Measurements from ENCODE around the gene WNK2. TPM values are rescaled to one million over a fixed set of nuclear protein-coding genes. Genes with fewer than 3 reads are reported as not detected.
"Not testable (repeated sequence)": the region's sequence is repeated elsewhere in the genome, so short reads cannot be mapped to it uniquely, and the experiment has no call there.

WNK2 gene
- total and polyA plus RNA-seq, 4 donors = 0.13 to 3.7 (median 2.9) TPM

- DNase-seq (no peak), ATAC-seq (ENCODE audit: low FRiP score) (no peak)
- WGBS, 2 donors = 33 to 36% methylated on average over 19 of the region's 19 CpGs
- peak overlapping the region; percentile 17 to 39 for H3K4me3 ChIP-seq (ENCODE audit: low read length in 2 of 2)
- H3K9me3 ChIP-seq (ENCODE audit: control insufficient read depth, low read length) = no peaks in the 10 kb centered on the region
- H3K36me3 ChIP-seq (ENCODE audit: control insufficient read depth in 1 of 2, insufficient read depth in 2 of 2, low read length in 1 of 2) = no peaks in the 10 kb centered on the region
- no peaks in the 10 kb centered on the region for H3K27me3 ChIP-seq (ENCODE audit: control insufficient read depth in 1 of 2, insufficient read depth in 2 of 2, low read length in 1 of 2)
- intact Hi-C loops (cut with DNase I) = no loop called here
- H3K27ac ChIP-seq (ENCODE audit: low read depth in 1 of 2, low read length in 2 of 2) = no peak overlapping the region
- no peaks in the 10 kb centered on the region for H3K4me1 ChIP-seq (ENCODE audit: control insufficient read depth in 1 of 2, insufficient read depth in 2 of 2, low read length in 2 of 2)
These were observed 161.8 kb downstream of the WNK2 start for GRCh38 chr9:93345643-93346230.

- H3K4me3 ChIP-seq (ENCODE audit: low read length in 2 of 2) = peak overlapping the region; percentile 17 to 39
- WGBS, 2 donors = 12 to 24% methylated on average over 36 to 66 of the region's 66 CpGs
- H3K36me3 ChIP-seq (ENCODE audit: control insufficient read depth in 1 of 2, insufficient read depth in 2 of 2, low read length in 1 of 2) = no peaks in the 10 kb centered on the region
- peak in 1 of 2 donors; percentile 58 for DNase-seq
- no peaks in the 10 kb centered on the region for H3K4me1 ChIP-seq (ENCODE audit: control insufficient read depth in 1 of 2, insufficient read depth in 2 of 2, low read length in 2 of 2)
- peak; percentile 69 for ATAC-seq (ENCODE audit: low FRiP score)
- H3K27ac ChIP-seq (ENCODE audit: low read depth in 1 of 2, low read length in 2 of 2) = no peak overlapping the region
- intact Hi-C loops (cut with DNase I) = no loop called here
- H3K9me3 ChIP-seq (ENCODE audit: control insufficient read depth, low read length) = no peaks in the 10 kb centered on the region
- no peaks in the 10 kb centered on the region for H3K27me3 ChIP-seq (ENCODE audit: control insufficient read depth in 1 of 2, insufficient read depth in 2 of 2, low read length in 1 of 2)
These were observed 162.5 kb downstream of the WNK2 start for GRCh38 chr9:93346231-93347112.

DNA sequence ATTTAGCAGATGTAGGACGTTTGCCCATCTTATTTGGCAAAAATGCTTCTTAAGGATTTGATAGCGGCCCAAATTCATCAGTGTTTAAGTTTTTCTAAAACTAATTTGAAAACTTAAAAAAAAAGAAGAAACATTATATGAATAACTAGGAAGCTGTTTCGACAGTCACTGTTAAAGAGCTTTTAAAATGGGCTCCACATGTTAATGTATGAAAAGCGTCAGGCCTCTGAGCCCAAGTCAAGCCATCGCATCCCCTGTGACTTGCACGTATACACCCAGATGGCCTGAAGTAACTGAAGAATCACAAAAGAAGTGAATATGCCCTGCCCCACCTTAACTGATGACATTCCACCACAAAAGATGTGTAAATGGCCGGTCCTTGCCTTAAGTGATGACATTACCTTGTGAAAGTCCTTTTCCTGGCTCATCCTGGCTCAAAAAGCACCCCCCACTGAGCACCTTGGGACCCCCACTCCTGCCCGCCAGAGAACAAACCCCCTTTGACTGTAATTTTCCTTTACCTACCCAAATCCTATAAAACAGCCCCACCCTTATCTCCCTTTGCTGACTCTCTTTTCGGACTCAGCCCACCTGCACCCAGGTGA, 163.5 kb downstream of the WNK2 start:
- intact Hi-C loops (cut with DNase I); ATAC-seq (ENCODE audit: low FRiP score); H3K4me3 ChIP-seq (ENCODE audit: low read length in 2 of 2); H3K36me3 ChIP-seq (ENCODE audit: control insufficient read depth in 1 of 2, insufficient read depth in 2 of 2, low read length in 1 of 2); H3K27ac ChIP-seq (ENCODE audit: low read depth in 1 of 2, low read length in 2 of 2); H3K4me1 ChIP-seq (ENCODE audit: control insufficient read depth in 1 of 2, insufficient read depth in 2 of 2, low read length in 2 of 2); DNase-seq; H3K27me3 ChIP-seq (ENCODE audit: control insufficient read depth in 1 of 2, insufficient read depth in 2 of 2, low read length in 1 of 2); H3K9me3 ChIP-seq (ENCODE audit: control insufficient read depth, low read length): not testable (repeated sequence)
- WGBS, 2 donors = 95 to 98% methylated on average over 9 of the region's 9 CpGs

DNA sequence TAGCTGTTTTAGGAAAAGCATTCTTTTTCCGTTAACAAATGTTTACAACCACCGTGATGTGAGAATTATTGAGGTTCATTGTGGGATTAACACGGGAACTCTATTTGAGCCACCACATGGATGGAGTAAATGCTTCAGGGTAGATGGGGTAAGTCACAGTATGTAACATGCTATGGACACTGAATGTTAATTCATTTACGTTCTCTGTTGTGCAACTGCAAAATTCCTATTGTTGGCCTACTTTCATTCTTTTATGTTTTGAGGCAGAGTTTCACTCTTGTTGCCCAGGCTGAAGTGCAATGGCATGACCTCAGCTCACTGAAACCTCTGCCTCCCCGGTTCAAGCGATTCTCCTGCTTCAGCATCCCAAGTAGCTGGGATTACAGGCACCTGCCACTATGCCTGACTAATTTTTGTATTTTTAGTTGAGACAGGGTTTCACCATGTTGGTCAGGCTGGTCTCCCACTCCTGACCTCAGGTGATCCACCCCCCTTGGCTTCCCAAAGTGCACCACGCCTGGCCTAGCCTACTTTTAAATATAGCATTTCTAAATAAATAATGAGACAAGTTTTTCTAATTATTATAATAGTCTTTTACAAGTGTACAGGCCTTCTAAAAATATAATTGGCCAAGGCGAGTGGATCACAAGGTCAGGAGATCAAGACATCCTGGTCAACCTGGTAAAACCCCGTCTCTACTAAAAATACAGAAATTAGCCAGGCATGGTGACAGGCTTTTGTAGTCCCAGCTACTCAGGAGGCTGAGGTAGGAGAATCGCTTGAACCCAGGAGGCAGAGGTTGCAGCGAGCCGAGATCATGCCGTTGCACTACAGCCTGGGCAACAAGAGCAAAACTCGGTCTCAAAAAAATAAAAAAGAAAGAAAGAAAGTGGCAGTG, 169.7 kb downstream of the WNK2 start:
- H3K36me3 ChIP-seq (ENCODE audit: control insufficient read depth in 1 of 2, insufficient read depth in 2 of 2, low read length in 1 of 2); ATAC-seq (ENCODE audit: low FRiP score); H3K4me1 ChIP-seq (ENCODE audit: control insufficient read depth in 1 of 2, insufficient read depth in 2 of 2, low read length in 2 of 2); H3K9me3 ChIP-seq (ENCODE audit: control insufficient read depth, low read length); H3K27ac ChIP-seq (ENCODE audit: low read depth in 1 of 2, low read length in 2 of 2); intact Hi-C loops (cut with DNase I); H3K4me3 ChIP-seq (ENCODE audit: low read length in 2 of 2); H3K27me3 ChIP-seq (ENCODE audit: control insufficient read depth in 1 of 2, insufficient read depth in 2 of 2, low read length in 1 of 2); DNase-seq: not testable (repeated sequence)
- 94% methylated on average over 14 of the region's 14 CpGs for WGBS, 2 donors

GRCh38 chr9:93354451-93354850, 170.5 kb downstream of the WNK2 start:
- Histone ChIP-seq H3K4me3 (ENCODE audit: low read length in 2 of 2) (no peak overlapping the region), H3K4me1 (ENCODE audit: control insufficient read depth in 1 of 2, insufficient read depth in 2 of 2, low read length in 2 of 2) (no peaks in the 10 kb centered on the region), H3K27me3 (ENCODE audit: control insufficient read depth in 1 of 2, insufficient read depth in 2 of 2, low read length in 1 of 2) (peaks cover 0 to 1% of the 10 kb centered on the region in 2 donors), H3K9me3 (ENCODE audit: control insufficient read depth, low read length) (no peaks in the 10 kb centered on the region), H3K36me3 (ENCODE audit: control insufficient read depth in 1 of 2, insufficient read depth in 2 of 2, low read length in 1 of 2) (no peaks in the 10 kb centered on the region), H3K27ac (ENCODE audit: low read depth in 1 of 2, low read length in 2 of 2) (no peak overlapping the region)
- DNase-seq = no peak
- no peak for ATAC-seq (ENCODE audit: low FRiP score)
- 84 to 89% methylated on average over 4 of the region's 4 CpGs for WGBS, 2 donors
- intact Hi-C loops (cut with DNase I) = no loop called here

- H3K9me3 ChIP-seq (ENCODE audit: control insufficient read depth, low read length) = no peaks in the 10 kb centered on the region
- no peak overlapping the region for H3K27ac ChIP-seq (ENCODE audit: low read depth in 1 of 2, low read length in 2 of 2)
- intact Hi-C loops (cut with DNase I) = no loop called here
- no peak overlapping the region for H3K4me3 ChIP-seq (ENCODE audit: low read length in 2 of 2)
- DNase-seq (no peak), ATAC-seq (ENCODE audit: low FRiP score) (no peak)
- WGBS, 2 donors = 93 to 95% methylated on average over 2 of the region's 2 CpGs
- H3K27me3 ChIP-seq (ENCODE audit: control insufficient read depth in 1 of 2, insufficient read depth in 2 of 2, low read length in 1 of 2) = peaks cover 0 to 1% of the 10 kb centered on the region in 2 donors
- no peaks in the 10 kb centered on the region for H3K4me1 ChIP-seq (ENCODE audit: control insufficient read depth in 1 of 2, insufficient read depth in 2 of 2, low read length in 2 of 2)
- H3K36me3 ChIP-seq (ENCODE audit: control insufficient read depth in 1 of 2, insufficient read depth in 2 of 2, low read length in 1 of 2) = no peaks in the 10 kb centered on the region
These were observed 171.9 kb downstream of the WNK2 start for GRCh38 chr9:93355827-93356226.

DNA sequence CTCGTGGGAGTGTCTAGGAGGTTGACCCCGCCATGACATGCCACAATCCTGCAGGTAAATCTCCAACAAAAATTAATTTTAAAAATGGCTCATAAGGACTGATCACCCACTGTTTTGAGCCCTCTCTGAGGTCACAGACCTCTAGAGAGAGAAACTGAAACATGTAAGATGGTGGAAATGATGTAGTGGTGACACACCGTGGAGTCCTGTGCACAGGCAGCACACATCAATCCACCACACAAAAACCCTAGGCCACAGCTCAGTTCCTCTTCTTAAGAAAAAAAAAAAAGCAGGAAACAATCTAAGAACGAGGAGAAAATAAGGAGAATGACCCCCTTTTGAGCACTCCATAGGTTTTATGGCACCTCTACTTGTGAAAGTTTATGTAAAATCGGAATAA, 173.7 kb downstream of the WNK2 start:
- no peak overlapping the region for H3K27ac ChIP-seq (ENCODE audit: low read depth in 1 of 2, low read length in 2 of 2)
- no peak overlapping the region for H3K4me3 ChIP-seq (ENCODE audit: low read length in 2 of 2)
- intact Hi-C loops (cut with DNase I) = no loop called here
- WGBS, 2 donors = 72 to 79% methylated on average over 5 of the region's 5 CpGs
- no peaks in the 10 kb centered on the region for H3K36me3 ChIP-seq (ENCODE audit: control insufficient read depth in 1 of 2, insufficient read depth in 2 of 2, low read length in 1 of 2)
- H3K4me1 ChIP-seq (ENCODE audit: control insufficient read depth in 1 of 2, insufficient read depth in 2 of 2, low read length in 2 of 2) = no peaks in the 10 kb centered on the region
- ATAC-seq (ENCODE audit: low FRiP score) (no peak), DNase-seq (no peak)
- no peaks in the 10 kb centered on the region for H3K9me3 ChIP-seq (ENCODE audit: control insufficient read depth, low read length)
- peaks cover 0 to 1% of the 10 kb centered on the region in 2 donors for H3K27me3 ChIP-seq (ENCODE audit: control insufficient read depth in 1 of 2, insufficient read depth in 2 of 2, low read length in 1 of 2)

- H3K4me1 ChIP-seq (ENCODE audit: control insufficient read depth in 1 of 2, insufficient read depth in 2 of 2, low read length in 2 of 2); intact Hi-C loops (cut with DNase I); ATAC-seq (ENCODE audit: low FRiP score); H3K36me3 ChIP-seq (ENCODE audit: control insufficient read depth in 1 of 2, insufficient read depth in 2 of 2, low read length in 1 of 2); H3K27me3 ChIP-seq (ENCODE audit: control insufficient read depth in 1 of 2, insufficient read depth in 2 of 2, low read length in 1 of 2); DNase-seq; H3K4me3 ChIP-seq (ENCODE audit: low read length in 2 of 2); H3K27ac ChIP-seq (ENCODE audit: low read depth in 1 of 2, low read length in 2 of 2); H3K9me3 ChIP-seq (ENCODE audit: control insufficient read depth, low read length): not testable (repeated sequence)
- WGBS, 2 donors = 76 to 87% methylated on average over 8 of the region's 8 CpGs
These were observed 176.0 kb downstream of the WNK2 start for GRCh38 chr9:93359907-93360306.
